HuH-7 (cell line): ENCODE results near the gene KCNG2.

Experiments
- DNase-seq: peaks from one replicate; pipeline ENCODE4 v3.0.0; 2011; ENCODE audit warnings: low spot score

Gene KCNG2

GRCh38 chr18:79768745-79769144 lies 29.0 kb upstream of the KCNG2 start:
- no peak for DNase-seq

GRCh38 chr18:79769698-79770500 lies 27.8 kb upstream of the KCNG2 start:
- no peak for DNase-seq

GRCh38 chr18:79770501-79770815 lies 27.3 kb upstream of the KCNG2 start:
- no peak for DNase-seq

GRCh38 chr18:79770826-79771225 lies 26.9 kb upstream of the KCNG2 start:
- no peak for DNase-seq

GRCh38 chr18:79771446-79772107 lies 26.2 kb upstream of the KCNG2 start:
- DNase-seq: no peak

- DNase-seq: no peak
Measured at GRCh38 chr18:79772108-79772864, 25.5 kb upstream of the KCNG2 start.

- DNase-seq: no peak
Measured at GRCh38 chr18:79772865-79773696, 24.7 kb upstream of the KCNG2 start.

- DNase-seq: no peak
Measured at GRCh38 chr18:79774111-79774510, 23.6 kb upstream of the KCNG2 start.

- no peak for DNase-seq
Measured at GRCh38 chr18:79775441-79776221, 22.1 kb upstream of the KCNG2 start.

GRCh38 chr18:79776674-79777073 lies 21.1 kb upstream of the KCNG2 start:
- DNase-seq: no peak

GRCh38 chr18:79778291-79778791 lies 19.4 kb upstream of the KCNG2 start:
- no peak for DNase-seq

- DNase-seq: no peak
Measured at GRCh38 chr18:79779021-79779699, 18.6 kb upstream of the KCNG2 start.

GRCh38 chr18:79779700-79780190 lies 18.0 kb upstream of the KCNG2 start:
- no peak for DNase-seq

GRCh38 chr18:79780547-79780946 lies 17.2 kb upstream of the KCNG2 start:
- DNase-seq: no peak

GRCh38 chr18:79781331-79781941 lies 16.3 kb upstream of the KCNG2 start:
- no peak for DNase-seq

GRCh38 chr18:79782566-79783308 lies 15.0 kb upstream of the KCNG2 start:
- DNase-seq: no peak

GRCh38 chr18:79784071-79784913 lies 13.4 kb upstream of the KCNG2 start:
- DNase-seq: no peak
